Retinal pigment epithelial cell (primary cell): ENCODE data around the gene PHC2.

Experiments used
- DNase-seq: peaks from one replicate; pipeline ENCODE4 v3.0.0-alpha.2; 2010; ENCODE audit warnings: low read depth
- H3K4me3 ChIP-seq: 2 replicates; pipeline ENCODE4 v1.5.1; 2011; ENCODE audit warnings: mild to moderate bottlenecking, low read length, control low read depth, moderate library complexity
- TF ChIP-seq, protein P1 (sequence below): conservative IDR thresholded peaks from 2 replicates; pipeline ENCODE4 v1.5.1; 2011; ENCODE audit warnings: low read depth, low read length, control low read depth, inconsistent platforms

Gene PHC2

DNA sequence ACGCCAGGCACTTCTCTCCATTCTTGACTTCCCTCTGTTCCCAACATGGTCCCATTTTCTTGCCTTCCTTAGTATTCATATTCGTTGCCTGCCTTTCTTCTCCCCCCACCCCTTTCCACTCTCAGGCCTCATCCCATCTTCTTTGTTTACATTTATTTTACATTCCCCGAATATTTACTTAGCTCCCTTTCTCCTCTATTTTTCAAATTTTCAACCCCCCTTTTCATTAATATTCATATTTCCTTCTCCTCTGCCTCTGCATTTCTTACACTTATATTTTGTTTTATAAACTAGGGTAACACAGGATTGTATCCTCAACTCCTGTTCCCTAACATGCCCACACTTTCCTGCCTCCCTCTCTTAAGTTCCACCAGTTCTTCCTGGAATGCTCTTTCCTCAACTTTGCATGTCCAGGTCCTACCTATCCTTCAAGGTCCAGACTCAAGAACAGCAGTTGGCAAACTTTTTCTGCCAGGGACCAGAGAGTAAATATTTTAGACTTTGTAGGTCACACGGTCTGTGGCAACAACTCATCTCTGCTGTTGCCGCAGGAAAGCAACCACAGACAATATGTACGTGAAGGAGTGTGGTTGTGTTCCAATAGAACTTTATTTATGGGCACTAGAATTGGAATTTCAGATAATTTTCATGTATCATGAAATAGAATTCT lies 80.1 kb downstream of the PHC2 start:
- no peak for DNase-seq
- TF ChIP-seq, protein P1, sequence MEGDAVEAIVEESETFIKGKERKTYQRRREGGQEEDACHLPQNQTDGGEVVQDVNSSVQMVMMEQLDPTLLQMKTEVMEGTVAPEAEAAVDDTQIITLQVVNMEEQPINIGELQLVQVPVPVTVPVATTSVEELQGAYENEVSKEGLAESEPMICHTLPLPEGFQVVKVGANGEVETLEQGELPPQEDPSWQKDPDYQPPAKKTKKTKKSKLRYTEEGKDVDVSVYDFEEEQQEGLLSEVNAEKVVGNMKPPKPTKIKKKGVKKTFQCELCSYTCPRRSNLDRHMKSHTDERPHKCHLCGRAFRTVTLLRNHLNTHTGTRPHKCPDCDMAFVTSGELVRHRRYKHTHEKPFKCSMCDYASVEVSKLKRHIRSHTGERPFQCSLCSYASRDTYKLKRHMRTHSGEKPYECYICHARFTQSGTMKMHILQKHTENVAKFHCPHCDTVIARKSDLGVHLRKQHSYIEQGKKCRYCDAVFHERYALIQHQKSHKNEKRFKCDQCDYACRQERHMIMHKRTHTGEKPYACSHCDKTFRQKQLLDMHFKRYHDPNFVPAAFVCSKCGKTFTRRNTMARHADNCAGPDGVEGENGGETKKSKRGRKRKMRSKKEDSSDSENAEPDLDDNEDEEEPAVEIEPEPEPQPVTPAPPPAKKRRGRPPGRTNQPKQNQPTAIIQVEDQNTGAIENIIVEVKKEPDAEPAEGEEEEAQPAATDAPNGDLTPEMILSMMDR: no peak

DNA sequence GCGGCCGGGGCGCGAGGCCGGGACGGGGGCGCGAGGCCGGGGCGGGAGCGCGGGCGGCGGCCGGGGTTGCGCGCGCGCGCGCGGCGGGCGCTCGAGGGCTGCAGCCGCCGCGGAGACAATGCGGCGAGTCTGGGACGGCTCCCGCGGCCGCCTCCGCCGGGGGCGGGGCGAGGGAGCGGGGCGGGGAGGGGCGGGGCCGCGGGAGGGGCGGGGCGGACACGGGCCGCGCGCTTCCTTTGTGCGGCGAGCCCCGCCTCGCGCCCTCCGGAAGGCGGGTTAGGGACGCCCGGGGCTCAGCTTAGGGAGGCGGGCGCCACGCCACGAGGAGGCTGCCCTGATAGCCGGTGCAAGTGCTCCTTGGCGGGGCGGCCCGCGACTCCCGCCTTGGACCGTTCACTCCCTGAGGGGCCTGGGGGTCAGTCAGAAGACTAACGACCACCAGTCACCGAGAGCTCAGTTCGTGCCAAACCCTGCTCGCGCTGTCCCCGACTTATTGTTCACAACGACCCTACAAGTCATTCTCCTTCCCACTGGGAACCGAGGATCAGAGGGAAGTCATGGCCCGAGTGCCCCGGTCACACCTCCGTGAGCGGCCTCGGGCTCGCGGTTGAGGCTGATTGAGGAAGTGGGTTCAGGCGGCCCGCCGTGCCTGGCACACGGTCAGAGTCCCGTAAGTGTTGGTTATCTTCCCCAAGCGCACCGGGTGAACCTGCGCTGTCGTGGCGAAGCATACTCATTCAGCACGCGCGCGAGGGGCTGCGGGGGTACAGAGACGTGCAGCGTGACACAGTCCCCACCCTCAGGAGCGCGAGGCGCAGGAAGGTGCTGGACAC lies 80.9 kb downstream of the PHC2 start:
- TF ChIP-seq, protein P1: no peak
- no peak for DNase-seq
- H3K4me3 ChIP-seq: peak overlapping the region; percentile 63

More for the DNA sequence above, 80.1 kb downstream of the PHC2 start:
- H3K4me3 ChIP-seq: peak overlapping the region; percentile 63

DNA sequence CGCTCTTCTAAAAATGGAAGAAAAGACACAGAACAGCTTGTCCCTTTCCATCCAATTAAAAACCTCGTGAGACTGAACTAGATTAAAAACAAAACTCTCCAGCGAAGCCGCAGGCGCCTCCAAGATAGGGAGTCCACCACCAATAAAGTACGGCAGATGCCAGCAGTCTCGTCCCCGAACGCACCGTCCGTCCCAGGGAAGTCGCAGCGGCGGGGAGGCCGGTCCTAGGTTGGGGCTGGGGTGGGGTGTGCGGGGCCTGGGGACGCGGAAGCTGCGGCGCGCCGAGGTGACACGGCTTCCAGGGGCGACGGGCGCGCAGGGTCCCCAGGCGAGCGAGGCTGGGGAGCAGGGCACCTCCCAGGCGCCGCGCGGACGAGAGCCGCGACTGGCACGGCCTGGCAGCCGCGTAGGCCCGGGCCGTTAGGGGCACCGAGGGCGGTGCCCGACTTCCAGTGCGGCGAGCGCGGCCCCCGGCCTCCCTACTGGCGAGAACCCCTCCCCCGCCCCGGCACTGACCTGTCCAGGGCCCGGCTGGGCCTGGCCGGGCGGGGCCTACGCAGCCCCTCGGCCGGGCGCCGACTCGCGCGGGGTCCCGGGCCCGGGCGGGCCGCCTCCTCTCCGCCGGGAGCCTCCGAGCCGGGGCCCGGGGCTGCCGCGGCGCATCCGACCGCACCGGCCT lies 81.7 kb downstream of the PHC2 start:
- no peak for DNase-seq
- TF ChIP-seq, protein P1: no peak
- peak overlapping the region; percentile 93 for H3K4me3 ChIP-seq

- TF ChIP-seq, protein P1: no peak
- DNase-seq: no peak
- peak overlapping the region; percentile 93 for H3K4me3 ChIP-seq
Observed at GRCh38 chr1:33348676-33349080, 82.2 kb downstream of the PHC2 start.

DNA sequence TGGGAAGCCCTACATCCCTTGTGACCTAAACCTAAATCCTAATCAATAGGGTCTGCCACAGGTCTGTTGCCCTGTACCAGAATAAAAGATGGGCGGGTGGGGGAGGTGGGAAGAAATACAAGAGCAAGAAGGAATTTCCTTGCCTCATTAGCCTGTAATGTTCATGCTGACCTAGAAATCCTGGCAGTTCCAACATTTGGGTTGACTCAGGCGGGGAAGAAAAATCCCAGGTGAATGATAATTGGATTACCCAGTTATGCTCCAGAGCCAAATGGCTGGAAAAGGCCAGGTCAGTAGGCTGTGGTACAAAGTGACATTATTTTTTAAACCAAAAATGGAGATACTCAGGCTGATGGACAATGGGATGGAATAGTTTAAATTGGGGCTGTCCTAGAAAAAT lies 82.7 kb downstream of the PHC2 start:
- DNase-seq: no peak
- TF ChIP-seq, protein P1: no peak
- H3K4me3 ChIP-seq: peak overlapping the region; percentile 93

- peak overlapping the region; percentile 93 for H3K4me3 ChIP-seq
- no peak for DNase-seq
- TF ChIP-seq, protein P1: no peak
Observed at GRCh38 chr1:33347650-33347992, 83.3 kb downstream of the PHC2 start.
